HG02884 (cell line): ENCODE results near the gene ABHD16B.
"Not testable (repeated sequence)": the region's sequence is repeated elsewhere in the genome, so short reads cannot be mapped to it uniquely, and the experiment has no call there.

Experiments used
- ATAC-seq: cut with Tn5 transposase; IDR thresholded peaks from one replicate; pipeline ENCODE4 v1.9.1; 2021; ENCODE audit warnings: mild to moderate bottlenecking, moderate library complexity; ENCODE audit not compliant: unreplicated experiment

The ABHD16B gene

GRCh38 chr20:63874241-63874640 is 12.9 kb downstream of the ABHD16B start:
- ATAC-seq = not testable (repeated sequence)

GRCh38 chr20:63876489-63877036 is 15.3 kb downstream of the ABHD16B start:
- ATAC-seq = no peak

- ATAC-seq = no peak
Observed at GRCh38 chr20:63877755-63878470, 16.6 kb downstream of the ABHD16B start.

GRCh38 chr20:63878899-63879663 is 17.8 kb downstream of the ABHD16B start:
- ATAC-seq = no peak

- ATAC-seq = not testable (repeated sequence)
Observed at GRCh38 chr20:63880901-63881300, 19.6 kb downstream of the ABHD16B start.

- no peak for ATAC-seq
Observed at GRCh38 chr20:63881451-63882226, 20.3 kb downstream of the ABHD16B start.

GRCh38 chr20:63882257-63883200 is 21.2 kb downstream of the ABHD16B start:
- no peak for ATAC-seq

- ATAC-seq = no peak
Observed at GRCh38 chr20:63883201-63883593, 21.9 kb downstream of the ABHD16B start.

GRCh38 chr20:63884506-63885263 is 23.4 kb downstream of the ABHD16B start:
- ATAC-seq = no peak

- ATAC-seq = no peak
Observed at GRCh38 chr20:63885264-63886053, 24.2 kb downstream of the ABHD16B start.

GRCh38 chr20:63886054-63886419 is 24.7 kb downstream of the ABHD16B start:
- ATAC-seq = no peak

- no peak for ATAC-seq
Observed at GRCh38 chr20:63886921-63887320, 25.6 kb downstream of the ABHD16B start.

- no peak for ATAC-seq
Observed at GRCh38 chr20:63889241-63890200, 28.2 kb downstream of the ABHD16B start.

- no peak for ATAC-seq
Observed at GRCh38 chr20:63890201-63890576, 28.9 kb downstream of the ABHD16B start.

GRCh38 chr20:63890616-63891015 is 29.3 kb downstream of the ABHD16B start:
- no peak for ATAC-seq

- no peak for ATAC-seq
Observed at GRCh38 chr20:63891061-63892002, 30.0 kb downstream of the ABHD16B start.
